OCI-LY1 (cell line): Measurements from ENCODE around the gene ROR1.

ENCODE experiments used
- CTCF ChIP-seq: fragments of 200-600 bp; sonication (generic), shearing (Covaris generic); IDR thresholded peaks from 2 replicates; pipeline ENCODE4 v1.5.1; 2017; ENCODE audit warnings: mild to moderate bottlenecking, antibody characterized with exemption, low read length, moderate library complexity, mixed read lengths
- EZH2 ChIP-seq: fragments of 200-600 bp; sonication (generic), shearing (Covaris generic); IDR thresholded peaks from 2 replicates; pipeline ENCODE4 v1.8.0; 2017; ENCODE audit warnings: borderline replicate concordance, mixed run types, mild to moderate bottlenecking, antibody characterized with exemption, low read length, moderate library complexity, mixed read lengths

- TF ChIP-seq CTCF, result no peak
- no peak for TF ChIP-seq EZH2
Observed at GRCh38 chr1:63886340-63886739, 112.5 kb downstream of the ROR1 start.
